Measurements from ENCODE around the gene INTS11. TPM values are rescaled to one million over a fixed set of nuclear protein-coding genes. Genes with fewer than 3 reads are reported as not detected.
A peak's percentile ranks its signal among the peaks of the same experiment; 100 is the strongest.

Gene INTS11
- total RNA-seq, 1 donor from 2014 or later, result 84.8 TPM

GRCh38 chr1:1322952-1323351 lies 1.5 kb downstream of the INTS11 start:
- H3K36me3 Mint-ChIP-seq (ENCODE audit: low read depth, unreplicated experiment), result peaks cover 5% of the 10 kb centered on the region
- H3K27me3 Mint-ChIP-seq (ENCODE audit: low read depth, unreplicated experiment), result no peaks in the 10 kb centered on the region
- peak overlapping the region; percentile 73 for H3K4me2 ChIP-seq (ENCODE audit: low read length)
- H3K4me1 Mint-ChIP-seq (ENCODE audit: low read depth, unreplicated experiment), result peaks cover 26% of the 10 kb centered on the region
- no peak for TF ChIP-seq EZH2 (IDR thresholded peaks at IDR 0.05; ENCODE audit: insufficient read depth, low read length)
- no peak for TF ChIP-seq CTCF (IDR thresholded peaks at IDR 0.05; ENCODE audit: insufficient read depth, low read depth, low read length)
- H3K9me3 ChIP-seq (ENCODE audit: insufficient read depth, low read depth, low read length), result no peaks in the 10 kb centered on the region
- H3K4me1 ChIP-seq (ENCODE audit: insufficient read depth, low read length), result peaks cover 35% of the 10 kb centered on the region
- DNase-seq (ENCODE audit: low read depth) (no peak), FAIRE-seq (no peak)
- no peak overlapping the region for H3K27ac ChIP-seq (ENCODE audit: low read depth, low read length)
- no peak overlapping the region for H2AFZ ChIP-seq (ENCODE audit: low read depth, low read length)
- no peaks in the 10 kb centered on the region for H3K27me3 ChIP-seq (ENCODE audit: insufficient read depth, low read length)
- H3K79me2 ChIP-seq (ENCODE audit: insufficient read depth, low read length), result peaks cover 79% of the 10 kb centered on the region
- H3K27ac Mint-ChIP-seq (ENCODE audit: unreplicated experiment), result no peak overlapping the region
- H3K4me3 ChIP-seq (ENCODE audit: insufficient read depth, low read depth, low read length), result no peak overlapping the region
- H4K20me1 ChIP-seq (ENCODE audit: insufficient read depth, low read length), result peaks cover 70% of the 10 kb centered on the region
- no peaks in the 10 kb centered on the region for H3K9me3 Mint-ChIP-seq (ENCODE audit: unreplicated experiment)
- peak overlapping the region; percentile 90 for H3K4me3 Mint-ChIP-seq (ENCODE audit: unreplicated experiment)
- H3K9ac ChIP-seq (ENCODE audit: low read length), result peak overlapping the region; percentile 41
- no peaks in the 10 kb centered on the region for H3K36me3 ChIP-seq (ENCODE audit: insufficient read depth, low read length)

GRCh38 chr1:1322418-1322817 lies 2.0 kb downstream of the INTS11 start:
- Histone ChIP-seq H2AFZ (ENCODE audit: low read depth, low read length) (no peak overlapping the region), H3K4me3 (ENCODE audit: insufficient read depth, low read depth, low read length) (no peak overlapping the region), H3K27ac (ENCODE audit: low read depth, low read length) (no peak overlapping the region), H3K4me1 (ENCODE audit: insufficient read depth, low read length) (peaks cover 38% of the 10 kb centered on the region), H3K79me2 (ENCODE audit: insufficient read depth, low read length) (peaks cover 83% of the 10 kb centered on the region), H3K9me3 (ENCODE audit: insufficient read depth, low read depth, low read length) (no peaks in the 10 kb centered on the region), H3K9ac (ENCODE audit: low read length) (no peak overlapping the region), H4K20me1 (ENCODE audit: insufficient read depth, low read length) (peaks cover 74% of the 10 kb centered on the region), H3K27me3 (ENCODE audit: insufficient read depth, low read length) (no peaks in the 10 kb centered on the region), H3K36me3 (ENCODE audit: insufficient read depth, low read length) (no peaks in the 10 kb centered on the region), H3K4me2 (ENCODE audit: low read length) (no peak overlapping the region)
- peaks cover 26% of the 10 kb centered on the region for H3K4me1 Mint-ChIP-seq (ENCODE audit: low read depth, unreplicated experiment)
- TF ChIP-seq EZH2 (IDR thresholded peaks at IDR 0.05; ENCODE audit: insufficient read depth, low read length), result no peak
- TF ChIP-seq CTCF (IDR thresholded peaks at IDR 0.05; ENCODE audit: insufficient read depth, low read depth, low read length), result no peak
- H3K4me3 Mint-ChIP-seq (ENCODE audit: unreplicated experiment), result peak overlapping the region; percentile 76
- FAIRE-seq (no peak), DNase-seq (ENCODE audit: low read depth) (no peak)
- no peaks in the 10 kb centered on the region for H3K9me3 Mint-ChIP-seq (ENCODE audit: unreplicated experiment)
- H3K27ac Mint-ChIP-seq (ENCODE audit: unreplicated experiment), result no peak overlapping the region
- peaks cover 7% of the 10 kb centered on the region for H3K36me3 Mint-ChIP-seq (ENCODE audit: low read depth, unreplicated experiment)
- no peaks in the 10 kb centered on the region for H3K27me3 Mint-ChIP-seq (ENCODE audit: low read depth, unreplicated experiment)

- H3K4me3 ChIP-seq (ENCODE audit: insufficient read depth, low read depth, low read length), result no peak overlapping the region
- no peaks in the 10 kb centered on the region for H3K27me3 ChIP-seq (ENCODE audit: insufficient read depth, low read length)
- no peak overlapping the region for H2AFZ ChIP-seq (ENCODE audit: low read depth, low read length)
- H3K27me3 Mint-ChIP-seq (ENCODE audit: low read depth, unreplicated experiment), result no peaks in the 10 kb centered on the region
- no peaks in the 10 kb centered on the region for H3K9me3 Mint-ChIP-seq (ENCODE audit: unreplicated experiment)
- no peak overlapping the region for H3K4me3 Mint-ChIP-seq (ENCODE audit: unreplicated experiment)
- peaks cover 38% of the 10 kb centered on the region for H3K4me1 ChIP-seq (ENCODE audit: insufficient read depth, low read length)
- FAIRE-seq (no peak), DNase-seq (ENCODE audit: low read depth) (no peak)
- H3K27ac ChIP-seq (ENCODE audit: low read depth, low read length), result no peak overlapping the region
- peak overlapping the region; percentile 35 for H3K4me2 ChIP-seq (ENCODE audit: low read length)
- TF ChIP-seq EZH2 (IDR thresholded peaks at IDR 0.05; ENCODE audit: insufficient read depth, low read length) (no peak), CTCF (IDR thresholded peaks at IDR 0.05; ENCODE audit: insufficient read depth, low read depth, low read length) (no peak)
- H3K27ac Mint-ChIP-seq (ENCODE audit: unreplicated experiment), result no peak overlapping the region
- H3K9me3 ChIP-seq (ENCODE audit: insufficient read depth, low read depth, low read length), result no peaks in the 10 kb centered on the region
- H3K4me1 Mint-ChIP-seq (ENCODE audit: low read depth, unreplicated experiment), result peaks cover 26% of the 10 kb centered on the region
- H3K9ac ChIP-seq (ENCODE audit: low read length), result peak overlapping the region; percentile 31
- peaks cover 2% of the 10 kb centered on the region for H3K36me3 ChIP-seq (ENCODE audit: insufficient read depth, low read length)
- peaks cover 82% of the 10 kb centered on the region for H3K79me2 ChIP-seq (ENCODE audit: insufficient read depth, low read length)
- peaks cover 71% of the 10 kb centered on the region for H4K20me1 ChIP-seq (ENCODE audit: insufficient read depth, low read length)
- peaks cover 9% of the 10 kb centered on the region for H3K36me3 Mint-ChIP-seq (ENCODE audit: low read depth, unreplicated experiment)
Measured at GRCh38 chr1:1321477-1321876, 3.0 kb downstream of the INTS11 start.

Measured in astrocyte (in vitro differentiated cells and primary cell).